Measurements from ENCODE around the gene ABLIM3. TPM values are rescaled to one million over a fixed set of nuclear protein-coding genes. Genes with fewer than 3 reads are reported as not detected.

ABLIM3 gene
- total RNA-seq, 1 donor from 2014 or later: not detected

- no peak for TF ChIP-seq EZH2 (IDR thresholded peaks at IDR 0.05)
- TF ChIP-seq, protein P1, sequence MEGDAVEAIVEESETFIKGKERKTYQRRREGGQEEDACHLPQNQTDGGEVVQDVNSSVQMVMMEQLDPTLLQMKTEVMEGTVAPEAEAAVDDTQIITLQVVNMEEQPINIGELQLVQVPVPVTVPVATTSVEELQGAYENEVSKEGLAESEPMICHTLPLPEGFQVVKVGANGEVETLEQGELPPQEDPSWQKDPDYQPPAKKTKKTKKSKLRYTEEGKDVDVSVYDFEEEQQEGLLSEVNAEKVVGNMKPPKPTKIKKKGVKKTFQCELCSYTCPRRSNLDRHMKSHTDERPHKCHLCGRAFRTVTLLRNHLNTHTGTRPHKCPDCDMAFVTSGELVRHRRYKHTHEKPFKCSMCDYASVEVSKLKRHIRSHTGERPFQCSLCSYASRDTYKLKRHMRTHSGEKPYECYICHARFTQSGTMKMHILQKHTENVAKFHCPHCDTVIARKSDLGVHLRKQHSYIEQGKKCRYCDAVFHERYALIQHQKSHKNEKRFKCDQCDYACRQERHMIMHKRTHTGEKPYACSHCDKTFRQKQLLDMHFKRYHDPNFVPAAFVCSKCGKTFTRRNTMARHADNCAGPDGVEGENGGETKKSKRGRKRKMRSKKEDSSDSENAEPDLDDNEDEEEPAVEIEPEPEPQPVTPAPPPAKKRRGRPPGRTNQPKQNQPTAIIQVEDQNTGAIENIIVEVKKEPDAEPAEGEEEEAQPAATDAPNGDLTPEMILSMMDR (IDR thresholded peaks at IDR 0.05): no peak
- no peak for TF ChIP-seq EZH2phosphoT487 (IDR thresholded peaks at IDR 0.05)
- Histone ChIP-seq H3K27ac (no peak overlapping the region), H3K4me1 (no peaks in the 10 kb centered on the region), H3K36me3 (no peaks in the 10 kb centered on the region), H4K20me1 (ENCODE audit: low read depth) (no peaks in the 10 kb centered on the region), H3K9ac (no peak overlapping the region), H3K4me2 (no peak overlapping the region), H2AFZ (replicated peaks) (no peak overlapping the region), H3K4me3 (no peak overlapping the region), H3K79me2 (ENCODE audit: low read depth) (no peaks in the 10 kb centered on the region), H3K27me3 (no peaks in the 10 kb centered on the region), H3F3A (ENCODE audit: low read depth) (no peaks in the 10 kb centered on the region), H3K9me3 (ENCODE audit: low read depth) (no peaks in the 10 kb centered on the region)
- H3K27me3 Mint-ChIP-seq (ENCODE audit: insufficient read depth, low read depth): peaks cover 3% of the 10 kb centered on the region
- peaks cover 3% of the 10 kb centered on the region for H3K4me1 Mint-ChIP-seq
- no peak for DNase-seq (ENCODE audit: low spot score)
- H3K27ac Mint-ChIP-seq: no peak overlapping the region
- no peaks in the 10 kb centered on the region for H3K9me3 Mint-ChIP-seq
- no peaks in the 10 kb centered on the region for H3K36me3 Mint-ChIP-seq
- H3K4me3 Mint-ChIP-seq: no peak overlapping the region
Observed at GRCh38 chr5:149282966-149283332, 141.7 kb downstream of the ABLIM3 start.

- no peaks in the 10 kb centered on the region for H4K20me1 ChIP-seq (ENCODE audit: low read depth)
- H3K4me3 ChIP-seq: no peak overlapping the region
- H3K4me1 Mint-ChIP-seq: peaks cover 3% of the 10 kb centered on the region
- H3K36me3 ChIP-seq: no peaks in the 10 kb centered on the region
- no peak overlapping the region for H3K27ac Mint-ChIP-seq
- H3K27me3 ChIP-seq: no peaks in the 10 kb centered on the region
- H3K4me2 ChIP-seq: no peak overlapping the region
- no peak for DNase-seq (ENCODE audit: low spot score)
- no peaks in the 10 kb centered on the region for H3K9me3 ChIP-seq (ENCODE audit: low read depth)
- H2AFZ ChIP-seq (replicated peaks): no peak overlapping the region
- no peaks in the 10 kb centered on the region for H3F3A ChIP-seq (ENCODE audit: low read depth)
- no peaks in the 10 kb centered on the region for H3K4me1 ChIP-seq
- H3K9me3 Mint-ChIP-seq: no peaks in the 10 kb centered on the region
- no peaks in the 10 kb centered on the region for H3K36me3 Mint-ChIP-seq
- TF ChIP-seq, protein P1 (IDR thresholded peaks at IDR 0.05): no peak
- TF ChIP-seq EZH2phosphoT487 (IDR thresholded peaks at IDR 0.05) (no peak), EZH2 (IDR thresholded peaks at IDR 0.05) (no peak)
- H3K9ac ChIP-seq: no peak overlapping the region
- H3K79me2 ChIP-seq (ENCODE audit: low read depth): no peaks in the 10 kb centered on the region
- no peak overlapping the region for H3K27ac ChIP-seq
- H3K27me3 Mint-ChIP-seq (ENCODE audit: insufficient read depth, low read depth): peaks cover 2% of the 10 kb centered on the region
- H3K4me3 Mint-ChIP-seq: no peak overlapping the region
Observed at GRCh38 chr5:149283626-149284480, 142.6 kb downstream of the ABLIM3 start.

GRCh38 chr5:149284501-149284900, 143.2 kb downstream of the ABLIM3 start:
- Histone ChIP-seq H3K9me3 (ENCODE audit: low read depth) (no peaks in the 10 kb centered on the region), H3K4me1 (no peaks in the 10 kb centered on the region), H3K27ac (no peak overlapping the region), H2AFZ (replicated peaks) (no peak overlapping the region), H3K36me3 (no peaks in the 10 kb centered on the region), H4K20me1 (ENCODE audit: low read depth) (no peaks in the 10 kb centered on the region), H3K9ac (no peak overlapping the region), H3K79me2 (ENCODE audit: low read depth) (no peaks in the 10 kb centered on the region), H3K4me2 (no peak overlapping the region), H3K4me3 (no peak overlapping the region), H3K27me3 (no peaks in the 10 kb centered on the region), H3F3A (ENCODE audit: low read depth) (no peaks in the 10 kb centered on the region)
- no peak for TF ChIP-seq EZH2 (IDR thresholded peaks at IDR 0.05)
- Mint-ChIP-seq H3K36me3 (no peaks in the 10 kb centered on the region), H3K27me3 (ENCODE audit: insufficient read depth, low read depth) (peaks cover 2% of the 10 kb centered on the region), H3K4me3 (no peak overlapping the region), H3K9me3 (no peaks in the 10 kb centered on the region), H3K4me1 (peaks cover 3% of the 10 kb centered on the region), H3K27ac (no peak overlapping the region)
- no peak for DNase-seq (ENCODE audit: low spot score)

- H3K27ac Mint-ChIP-seq: no peak overlapping the region
Observed at GRCh38 chr5:149285153-149285552, 143.9 kb downstream of the ABLIM3 start.

More at GRCh38 chr5:149285153-149285552, 143.9 kb downstream of the ABLIM3 start:
- no peak overlapping the region for H2AFZ ChIP-seq (replicated peaks)
- no peaks in the 10 kb centered on the region for H3K36me3 Mint-ChIP-seq
- no peaks in the 10 kb centered on the region for H3K9me3 ChIP-seq (ENCODE audit: low read depth)
- TF ChIP-seq EZH2 (IDR thresholded peaks at IDR 0.05) (no peak), EZH2phosphoT487 (IDR thresholded peaks at IDR 0.05) (no peak)
- TF ChIP-seq, protein P1 (IDR thresholded peaks at IDR 0.05): no peak
- no peak overlapping the region for H3K4me2 ChIP-seq
- H3K9ac ChIP-seq: no peak overlapping the region
- H3K4me1 ChIP-seq: no peaks in the 10 kb centered on the region
- H3F3A ChIP-seq (ENCODE audit: low read depth): no peaks in the 10 kb centered on the region
- no peak overlapping the region for H3K4me3 Mint-ChIP-seq
- H3K27me3 ChIP-seq: no peaks in the 10 kb centered on the region
- DNase-seq (ENCODE audit: low spot score): no peak
- no peaks in the 10 kb centered on the region for H3K79me2 ChIP-seq (ENCODE audit: low read depth)
- H3K9me3 Mint-ChIP-seq: no peaks in the 10 kb centered on the region
- H3K27ac ChIP-seq: no peak overlapping the region
- H3K27me3 Mint-ChIP-seq (ENCODE audit: insufficient read depth, low read depth): peaks cover 2% of the 10 kb centered on the region
- H3K36me3 ChIP-seq: no peaks in the 10 kb centered on the region
- peaks cover 3% of the 10 kb centered on the region for H3K4me1 Mint-ChIP-seq
- no peak overlapping the region for H3K4me3 ChIP-seq
- no peaks in the 10 kb centered on the region for H4K20me1 ChIP-seq (ENCODE audit: low read depth)
